ENCODE measurements around the gene PDE6D.

The PDE6D gene

GRCh38 chr2:231720292-231720986 is 60.6 kb downstream of the PDE6D start:
- Histone ChIP-seq H3K9ac (no peak overlapping the region), H3K27ac (no peak overlapping the region), H3K4me3 (IDR thresholded peaks at IDR 0.05; ENCODE audit: insufficient read depth, low read depth, low read length) (no peak overlapping the region), H4K20me1 (ENCODE audit: insufficient read depth) (no peaks in the 10 kb centered on the region), H3K79me2 (ENCODE audit: insufficient read depth, low read depth) (no peaks in the 10 kb centered on the region), H2AFZ (ENCODE audit: low read depth) (no peak overlapping the region), H3K36me3 (ENCODE audit: insufficient read depth) (no peaks in the 10 kb centered on the region), H3K4me1 (ENCODE audit: low read depth, poor library complexity, severe bottlenecking) (no peaks in the 10 kb centered on the region), H3K27me3 (ENCODE audit: insufficient read depth, low read depth) (no peaks in the 10 kb centered on the region), H3K4me2 (no peak overlapping the region)
- TF ChIP-seq CTCF (conservative IDR thresholded peaks at IDR 0.05; ENCODE audit: low read depth, low read length): no peak

GRCh38 chr2:231718799-231719198 is 62.3 kb downstream of the PDE6D start:
- Histone ChIP-seq H3K27ac (no peak overlapping the region), H3K9ac (no peak overlapping the region), H3K27me3 (ENCODE audit: insufficient read depth, low read depth) (no peaks in the 10 kb centered on the region), H3K4me2 (no peak overlapping the region), H3K4me3 (IDR thresholded peaks at IDR 0.05; ENCODE audit: insufficient read depth, low read depth, low read length) (no peak overlapping the region), H2AFZ (ENCODE audit: low read depth) (no peak overlapping the region), H4K20me1 (ENCODE audit: insufficient read depth) (no peaks in the 10 kb centered on the region), H3K4me1 (ENCODE audit: low read depth, poor library complexity, severe bottlenecking) (peaks cover 5% of the 10 kb centered on the region), H3K79me2 (ENCODE audit: insufficient read depth, low read depth) (no peaks in the 10 kb centered on the region), H3K36me3 (ENCODE audit: insufficient read depth) (no peaks in the 10 kb centered on the region)
- TF ChIP-seq CTCF (conservative IDR thresholded peaks at IDR 0.05; ENCODE audit: low read depth, low read length): no peak

- Histone ChIP-seq H3K4me1 (ENCODE audit: low read depth, poor library complexity, severe bottlenecking) (peaks cover 16% of the 10 kb centered on the region), H3K4me3 (IDR thresholded peaks at IDR 0.05; ENCODE audit: insufficient read depth, low read depth, low read length) (no peak overlapping the region), H3K4me2 (no peak overlapping the region), H4K20me1 (ENCODE audit: insufficient read depth) (no peaks in the 10 kb centered on the region; the same call in 1 of the 2 replicates), H3K36me3 (ENCODE audit: insufficient read depth) (0 out of 2 replicates have a peak, but pooled peaks cover 4% of the 10 kb centered on the region), H3K9ac (no peak overlapping the region), H3K27ac (no peak overlapping the region), H3K27me3 (ENCODE audit: insufficient read depth, low read depth) (no peaks in the 10 kb centered on the region), H3K79me2 (ENCODE audit: insufficient read depth, low read depth) (peaks cover under 1% of the 10 kb centered on the region; the same call in 1 of the 2 replicates), H2AFZ (ENCODE audit: low read depth) (no peak overlapping the region)
- TF ChIP-seq CTCF (conservative IDR thresholded peaks at IDR 0.05; ENCODE audit: low read depth, low read length): no peak
Measured at GRCh38 chr2:231717281-231718171, 63.6 kb downstream of the PDE6D start.

GRCh38 chr2:231716666-231717280 is 64.3 kb downstream of the PDE6D start:
- H3K27ac ChIP-seq: no peak overlapping the region
- no peak overlapping the region for H2AFZ ChIP-seq (ENCODE audit: low read depth)
- H3K4me2 ChIP-seq: no peak overlapping the region
- H3K4me3 ChIP-seq (IDR thresholded peaks at IDR 0.05; ENCODE audit: insufficient read depth, low read depth, low read length): no peak overlapping the region
- H3K27me3 ChIP-seq (ENCODE audit: insufficient read depth, low read depth): no peaks in the 10 kb centered on the region
- TF ChIP-seq CTCF (conservative IDR thresholded peaks at IDR 0.05; ENCODE audit: low read depth, low read length): no peak
- H4K20me1 ChIP-seq (ENCODE audit: insufficient read depth): peaks cover 7% of the 10 kb centered on the region
- H3K4me1 ChIP-seq (ENCODE audit: low read depth, poor library complexity, severe bottlenecking): peaks cover 24% of the 10 kb centered on the region
- peaks cover 8% of the 10 kb centered on the region for H3K79me2 ChIP-seq (ENCODE audit: insufficient read depth, low read depth)
- H3K9ac ChIP-seq: no peak overlapping the region
- peaks cover 8% of the 10 kb centered on the region; the same call in 1 of the 2 replicates for H3K36me3 ChIP-seq (ENCODE audit: insufficient read depth)
